Glutamatergic neuron (in vitro differentiated cells): ENCODE data around the gene CCDC170. TPM values are rescaled to one million over a fixed set of nuclear protein-coding genes. Genes with fewer than 3 reads are reported as not detected.

Source experiments
- DNase-seq: peaks from one replicate; pipeline ENCODE4 v3.0.0; 2022
- H3K27ac Mint-ChIP-seq: one replicate; pipeline ENCODE4 v1.8.0; 2020; ENCODE audit warnings: mild to moderate bottlenecking, mixed read lengths, inconsistent platforms; ENCODE audit not compliant: unreplicated experiment
- H3K27me3 Mint-ChIP-seq: one replicate; pipeline ENCODE4 v1.8.0; 2020; ENCODE audit warnings: mild to moderate bottlenecking, moderate library complexity, mixed read lengths, inconsistent platforms; ENCODE audit not compliant: unreplicated experiment
- H3K36me3 Mint-ChIP-seq: one replicate; pipeline ENCODE4 v1.8.0; 2020; ENCODE audit warnings: mild to moderate bottlenecking, mixed read lengths, inconsistent platforms; ENCODE audit not compliant: unreplicated experiment
- H3K4me1 Mint-ChIP-seq: one replicate; pipeline ENCODE4 v1.8.0; 2020; ENCODE audit warnings: mild to moderate bottlenecking, low read depth, mixed read lengths, inconsistent platforms; ENCODE audit not compliant: unreplicated experiment
- H3K4me3 Mint-ChIP-seq: one replicate; pipeline ENCODE4 v1.8.0; 2020; ENCODE audit warnings: mild to moderate bottlenecking, mixed read lengths, inconsistent platforms; ENCODE audit not compliant: unreplicated experiment
- H3K9me3 Mint-ChIP-seq: one replicate; pipeline ENCODE4 v1.8.0; 2020; ENCODE audit warnings: mild to moderate bottlenecking, moderate library complexity, mixed read lengths, inconsistent platforms; ENCODE audit not compliant: unreplicated experiment
- CTCF ChIP-seq: fragments of 200-600 bp; sonication (generic); IDR thresholded peaks from one replicate; pipeline ENCODE4 v1.5.0; 2021; ENCODE audit not compliant: partially characterized antibody, unreplicated experiment
- total RNA-seq: library from RNA; stranded (reverse); fragmentation: NEBNext Ultra II Directional; extraction: Animal tissue kit (Norgen Biotek cat#: 25700); gene quantifications from one replicate; pipeline ENCODE4 v1.2.1, GENCODE V29; 2021; ENCODE audit not compliant: unreplicated experiment

CCDC170 gene
- total RNA-seq, 1 donor from 2014 or later = not detected

- no peak overlapping the region for H3K4me3 Mint-ChIP-seq
- H3K27ac Mint-ChIP-seq = no peak overlapping the region
- no peak for DNase-seq
These were observed 116.5 kb downstream of the CCDC170 start for GRCh38 chr6:151610326-151610725.

GRCh38 chr6:151614630-151615029 lies 120.8 kb downstream of the CCDC170 start:
- Mint-ChIP-seq H3K4me3 (no peak overlapping the region), H3K9me3 (no peaks in the 10 kb centered on the region), H3K27ac (no peak overlapping the region), H3K27me3 (no peaks in the 10 kb centered on the region), H3K4me1 (no peaks in the 10 kb centered on the region), H3K36me3 (no peaks in the 10 kb centered on the region)
- no peak for TF ChIP-seq CTCF
- DNase-seq = no peak

More at GRCh38 chr6:151610326-151610725, 116.5 kb downstream of the CCDC170 start:
- Mint-ChIP-seq H3K27me3 (no peaks in the 10 kb centered on the region), H3K9me3 (no peaks in the 10 kb centered on the region), H3K4me1 (no peaks in the 10 kb centered on the region), H3K36me3 (no peaks in the 10 kb centered on the region)
- no peak for TF ChIP-seq CTCF

- TF ChIP-seq CTCF = no peak
- H3K4me3 Mint-ChIP-seq = no peak overlapping the region
- no peaks in the 10 kb centered on the region for H3K9me3 Mint-ChIP-seq
- H3K27ac Mint-ChIP-seq = no peak overlapping the region
- H3K4me1 Mint-ChIP-seq = no peaks in the 10 kb centered on the region
- H3K36me3 Mint-ChIP-seq = no peaks in the 10 kb centered on the region
- no peak for DNase-seq
- no peaks in the 10 kb centered on the region for H3K27me3 Mint-ChIP-seq
These were observed 122.3 kb downstream of the CCDC170 start for GRCh38 chr6:151616091-151616513.

- no peaks in the 10 kb centered on the region for H3K36me3 Mint-ChIP-seq
- no peak overlapping the region for H3K4me3 Mint-ChIP-seq
- no peak for TF ChIP-seq CTCF
- no peaks in the 10 kb centered on the region for H3K9me3 Mint-ChIP-seq
- H3K27me3 Mint-ChIP-seq = no peaks in the 10 kb centered on the region
- no peak for DNase-seq
- H3K4me1 Mint-ChIP-seq = no peaks in the 10 kb centered on the region
- no peak overlapping the region for H3K27ac Mint-ChIP-seq
These were observed 122.8 kb downstream of the CCDC170 start for GRCh38 chr6:151616600-151616999.

- no peaks in the 10 kb centered on the region for H3K27me3 Mint-ChIP-seq
- no peak for TF ChIP-seq CTCF
These were observed 123.7 kb downstream of the CCDC170 start for GRCh38 chr6:151617539-151617938.

More at GRCh38 chr6:151617539-151617938, 123.7 kb downstream of the CCDC170 start:
- no peaks in the 10 kb centered on the region for H3K9me3 Mint-ChIP-seq
- H3K27ac Mint-ChIP-seq = no peak overlapping the region
- no peak for DNase-seq
- no peaks in the 10 kb centered on the region for H3K36me3 Mint-ChIP-seq
- no peaks in the 10 kb centered on the region for H3K4me1 Mint-ChIP-seq
- H3K4me3 Mint-ChIP-seq = no peak overlapping the region
